Adrenal gland (tissue), 12 donors: ENCODE measurements around the gene TRAK2. TPM values are rescaled to one million over a fixed set of nuclear protein-coding genes. Genes with fewer than 3 reads are reported as not detected.

Experiments
- DNase-seq, 7 donors: peaks; one replicate each; pipeline ENCODE4 v3.0.0-alpha.2; 2019 to 2020
- H3K27ac ChIP-seq, 5 donors: fragments of 200-600 bp; sonication (generic) in 4 of 5; 1 replicate in 3 of 5; 2 replicates in 2 of 5; pipeline versions ENCODE4 v1.5.1 to v1.8.0; 2016 to 2020; ENCODE audit warnings: mild to moderate bottlenecking in 1 of 5
- H3K27me3 ChIP-seq: fragments of 200-600 bp; 2 replicates; pipeline ENCODE4 v1.8.0; 2021
- H3K36me3 ChIP-seq, 2 donors: fragments of 200-600 bp; replicated peaks in 1 of 2; 1 replicate in 1 of 2; 2 replicates in 1 of 2; pipeline versions ENCODE4 v1.5.1 to v1.8.0; 2018 to 2022
- H3K4me1 ChIP-seq, 2 donors: fragments of 200-600 bp; replicated peaks in 1 of 2; 1 replicate in 1 of 2; 2 replicates in 1 of 2; pipeline versions ENCODE4 v1.5.1 to v1.8.0; 2018 to 2021
- H3K4me3 ChIP-seq, 4 donors: fragments of 200-600 bp; sonication (generic) in 3 of 4; one replicate each; pipeline ENCODE4 v1.5.1; 2016 to 2018
- H3K9me3 ChIP-seq, 3 donors: fragments of 200-600 bp; sonication (generic) in 1 of 3; replicated peaks in 1 of 3; 1 replicate in 2 of 3; 2 replicates in 1 of 3; pipeline versions ENCODE4 v1.5.1 to v1.8.0; 2016 to 2021
- POLR2A ChIP-seq, 2 donors: fragments of 450-650 bp; IDR thresholded peaks; one replicate each; pipeline ENCODE4 v1.6.1; 2017; ENCODE audit warnings: antibody characterized with exemption in 2 of 2, mild to moderate bottlenecking in 2 of 2, moderate library complexity in 1 of 2
- WGBS, 4 donors: extraction: QIAGEN DNeasy Blood & Tissue Kit in 2 of 4; methylation state at CpG; one replicate each; pipeline versions ENCODE4 v1.1.5 to v1.1.7; 2013 to 2017; 5-methylcytosine and 5-hydroxymethylcytosine counted together
- intact Hi-C, 2 donors: fragments of 100-400 bp; cut with DNase I; formaldehyde crosslinking; loops; one replicate each; pipeline versions ENCODE4 v1.14.1 to v1.15.0; 2022 to 2023
- polyA plus RNA-seq, 3 donors: library from polyadenylated mRNA; stranded (reverse); fragments of 200-250 nt in 2 of 3; fragments of 350-450 nt in 1 of 3; fragmentation: Illumina TruSeq in 1 of 3; extraction: RNeasy Lipid Tissue Mini Kit (QIAGEN cat#74804) in 1 of 3; gene quantifications; one replicate each; pipeline ENCODE4 v1.2.3, GENCODE V29; 2013 to 2014
- small RNA-seq, 2 donors: library from RNA; depleted of rRNA; stranded (forward); fragments of <200 nt; gene quantifications; one replicate each; pipeline ENCODE3, GENCODE V24; 2016
- total RNA-seq, 9 donors: library from RNA; depleted of rRNA in 4 of 9; stranded (reverse); fragments of >200 nt in 4 of 9; fragments of 120-200 nt in 1 of 9; fragmentation: NEBNext Ultra II Directional in 1 of 9; extraction: Animal tissue kit (Norgen Biotek cat#: 25700) in 1 of 9; gene quantifications; one replicate each; pipeline versions ENCODE4 v1.1.0 to v1.2.4, GENCODE V29; 2013 to 2023
- TF ChIP-seq, protein P1 (sequence below), 6 experiments: fragments of 450-650 bp in 4 of 6; fragments of 200-600 bp in 2 of 6; sonication (generic) in 1 of 6; IDR thresholded peaks; 1 replicate in 5 of 6; 2 replicates in 1 of 6; pipeline versions ENCODE4 v1.5.1 to v1.8.0; 2016 to 2021; ENCODE audit warnings: antibody characterized with exemption in 6 of 6, mild to moderate bottlenecking in 2 of 6, moderate library complexity in 1 of 6
- donor health status: healthy with polysubstance abuse.
- donor health status: Bipolar disorder and iron deficiency.
- donor health status: DM: yes; HTN: yes; CAD: no.
- donor health status: DM: no; HTN: no; CAD: no.
- donor health status: DM: no; HTN: no; CAD: no.
- donor health status: DM: yes; HTN: yes; CAD: no.

TRAK2 gene
- total and polyA plus RNA-seq, 12 donors, result 17.6 to 66.9 (median 41.6) TPM

- Histone ChIP-seq H3K4me3 (no peak overlapping the region), H3K27ac (no peak overlapping the region), H3K27me3 (no peaks in the 10 kb centered on the region), H3K4me1 (no peaks in the 10 kb centered on the region), H3K9me3 (no peaks in the 10 kb centered on the region), H3K36me3 (no peaks in the 10 kb centered on the region)
- TF ChIP-seq POLR2A (IDR thresholded peaks at IDR 0.05), result no peak
- TF ChIP-seq, protein P1, sequence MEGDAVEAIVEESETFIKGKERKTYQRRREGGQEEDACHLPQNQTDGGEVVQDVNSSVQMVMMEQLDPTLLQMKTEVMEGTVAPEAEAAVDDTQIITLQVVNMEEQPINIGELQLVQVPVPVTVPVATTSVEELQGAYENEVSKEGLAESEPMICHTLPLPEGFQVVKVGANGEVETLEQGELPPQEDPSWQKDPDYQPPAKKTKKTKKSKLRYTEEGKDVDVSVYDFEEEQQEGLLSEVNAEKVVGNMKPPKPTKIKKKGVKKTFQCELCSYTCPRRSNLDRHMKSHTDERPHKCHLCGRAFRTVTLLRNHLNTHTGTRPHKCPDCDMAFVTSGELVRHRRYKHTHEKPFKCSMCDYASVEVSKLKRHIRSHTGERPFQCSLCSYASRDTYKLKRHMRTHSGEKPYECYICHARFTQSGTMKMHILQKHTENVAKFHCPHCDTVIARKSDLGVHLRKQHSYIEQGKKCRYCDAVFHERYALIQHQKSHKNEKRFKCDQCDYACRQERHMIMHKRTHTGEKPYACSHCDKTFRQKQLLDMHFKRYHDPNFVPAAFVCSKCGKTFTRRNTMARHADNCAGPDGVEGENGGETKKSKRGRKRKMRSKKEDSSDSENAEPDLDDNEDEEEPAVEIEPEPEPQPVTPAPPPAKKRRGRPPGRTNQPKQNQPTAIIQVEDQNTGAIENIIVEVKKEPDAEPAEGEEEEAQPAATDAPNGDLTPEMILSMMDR (IDR thresholded peaks at IDR 0.05), result no peak
- 62 to 67% (median 66%) methylated on average over 1 of the region's 1 CpG for WGBS, 4 donors
- no peak for DNase-seq
- intact Hi-C loops, result no loop called here
Observed at GRCh38 chr2:201329409-201329808, 121.8 kb downstream of the TRAK2 start.

DNA sequence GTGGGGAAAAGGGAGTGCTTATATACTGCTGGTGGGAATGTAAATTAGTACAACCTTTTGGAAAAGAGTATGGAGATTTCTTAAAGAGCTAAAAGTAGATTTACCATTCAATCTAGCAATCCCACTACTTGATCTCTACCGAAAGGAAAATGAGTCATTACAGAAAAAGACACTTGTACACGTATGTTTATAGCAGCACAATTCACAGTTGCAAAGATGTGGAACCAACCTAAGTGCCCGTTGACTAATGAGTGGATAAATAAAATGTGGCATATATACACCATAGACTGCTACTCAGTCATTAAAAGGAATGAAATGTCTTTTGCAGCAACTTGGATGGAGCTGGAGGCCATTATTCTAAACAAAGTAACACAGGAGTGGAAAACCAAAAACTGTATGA, 123.6 kb downstream of the TRAK2 start:
- Histone ChIP-seq H3K36me3 (no peaks in the 10 kb centered on the region), H3K27ac (no peak overlapping the region), H3K27me3 (no peaks in the 10 kb centered on the region), H3K4me1 (no peaks in the 10 kb centered on the region), H3K9me3 (peaks cover 0 to 6% (median 4%) of the 10 kb centered on the region in 3 donors), H3K4me3 (no peak overlapping the region)
- WGBS, 4 donors, result 83 to 92% (median 88%) methylated on average over 3 of the region's 3 CpGs
- TF ChIP-seq, protein P1 (IDR thresholded peaks at IDR 0.05), result no peak
- TF ChIP-seq POLR2A (IDR thresholded peaks at IDR 0.05), result no peak
- no peak for DNase-seq
- intact Hi-C loops, result no loop called here

Small RNA genes within 50 kb of the gene (small RNA-seq; reads per million reads assigned to genes)
- gene RF00019, result 0 reads per million in 2 donors

Other genes starting within 250 kb of the TRAK2 start
- gene CASP8, start 190.9 kb downstream of the TRAK2 start, total RNA-seq, result 10 to 100 TPM in 8 of 9 donors, 1 to 10 TPM in 1; 9.1 to 55.8 (median 23.5) TPM
- gene CASP8, start 190.9 kb downstream of the TRAK2 start, polyA plus RNA-seq, result 10 to 100 TPM in 2 of 3 donors, 1 to 10 TPM in 1; 8.2 to 20.6 (median 11.4) TPM
- 1 to 10 TPM in 6 of 9 donors, under 1 TPM in 2, not detected in 1; 0.52 to 4.3 (median 1.9) TPM for gene FLACC1, start 94.1 kb downstream of the TRAK2 start, total RNA-seq
- gene FLACC1, start 94.1 kb downstream of the TRAK2 start, polyA plus RNA-seq, result 1 to 10 TPM; 1.0 to 2.7 (median 1.2) TPM
- 100 to 1,000 TPM in 4 of 9 donors, 10 to 100 TPM in 5; 51.2 to 154 (median 99.7) TPM for gene STRADB, start 282 bp upstream of the TRAK2 start, total RNA-seq
- gene STRADB, start 282 bp upstream of the TRAK2 start, polyA plus RNA-seq, result 10 to 100 TPM; 65.1 to 94.4 (median 81.4) TPM
- 100 to 1,000 TPM in 1 of 9 donors, 10 to 100 TPM in 8; 27.7 to 109 (median 37.6) TPM for gene TMEM237, start 192.0 kb upstream of the TRAK2 start, total RNA-seq
- gene TMEM237, start 192.0 kb upstream of the TRAK2 start, polyA plus RNA-seq, result 10 to 100 TPM; 12.3 to 33.6 (median 18.8) TPM
- 1 to 10 TPM in 2 of 9 donors, under 1 TPM in 6, not detected in 1; 0.28 to 1.2 (median 0.46) TPM for gene MPP4, start 247.2 kb upstream of the TRAK2 start, total RNA-seq
- 1 to 10 TPM in 1 of 3 donors, under 1 TPM in 2; 0.37 to 1.2 (median 0.84) TPM for gene MPP4, start 247.2 kb upstream of the TRAK2 start, polyA plus RNA-seq